HG03575 (cell line): Measurements from ENCODE around the gene GGT5.
"Not testable (repeated sequence)": the region's sequence is repeated elsewhere in the genome, so short reads cannot be mapped to it uniquely, and the experiment has no call there.

Experiments
- ATAC-seq: cut with Tn5 transposase; IDR thresholded peaks from one replicate; pipeline ENCODE4 v1.9.1; 2021; ENCODE audit not compliant: unreplicated experiment, insufficient number of reproducible peaks, low FRiP score; ENCODE audit errors: extremely low read depth

Gene GGT5

DNA sequence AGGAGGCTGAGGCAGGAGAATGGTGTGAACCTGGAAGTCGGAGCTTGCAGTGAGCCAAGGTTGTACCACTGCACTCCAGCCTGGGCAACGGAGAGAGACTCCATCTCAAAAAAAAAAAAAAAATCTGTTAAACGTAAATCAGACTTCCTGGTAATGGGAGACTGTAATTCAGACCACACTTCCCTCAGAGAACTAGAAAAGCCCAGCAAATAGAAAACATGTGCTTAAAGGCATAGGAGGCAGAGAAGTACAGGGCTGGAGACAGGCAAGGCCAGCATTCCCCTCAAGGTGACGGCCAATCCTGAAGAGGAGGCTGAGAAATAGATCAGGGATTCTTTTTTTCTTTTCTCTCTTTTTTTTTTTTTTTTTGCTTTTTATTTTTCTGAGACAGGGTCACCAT is 8.2 kb downstream of the GGT5 start:
- ATAC-seq, result no peak

DNA sequence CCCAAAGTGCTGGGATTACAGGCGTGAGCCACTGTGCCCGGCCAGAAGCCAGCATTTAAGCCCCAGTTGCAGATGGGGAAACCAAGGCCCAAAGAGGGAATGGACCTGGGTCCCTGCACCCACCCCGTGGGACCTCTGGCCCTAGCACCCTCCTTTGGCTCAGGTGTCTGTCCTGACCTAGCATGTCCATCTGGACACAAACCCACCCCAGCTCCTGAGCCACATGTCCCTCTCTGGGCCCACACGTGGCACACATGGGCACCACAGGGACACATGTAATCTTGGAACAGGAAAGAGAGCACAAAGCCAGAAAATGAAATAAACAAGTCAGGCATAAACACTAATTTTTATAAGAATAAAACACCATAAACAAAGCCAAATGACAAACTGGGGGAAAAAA is 9.6 kb downstream of the GGT5 start:
- no peak for ATAC-seq

DNA sequence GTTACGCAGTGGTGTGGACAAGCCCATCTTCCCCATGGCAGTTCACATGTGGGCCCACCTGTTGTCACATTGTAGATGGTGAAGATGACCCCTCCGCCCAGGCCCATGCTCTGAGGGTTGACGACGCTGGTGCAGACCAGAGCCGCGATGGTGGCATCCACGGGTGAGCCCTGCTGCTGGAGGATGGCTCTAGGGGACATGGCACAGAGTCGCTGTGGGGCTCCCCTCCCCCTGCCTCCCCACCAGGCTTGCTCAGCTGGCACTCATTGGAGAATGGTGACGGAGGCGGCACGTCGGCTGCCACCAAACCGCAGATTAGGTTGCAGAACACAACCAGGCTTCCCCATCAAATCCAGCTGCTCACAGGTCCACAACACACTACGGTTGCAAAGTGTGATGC is 11.1 kb downstream of the GGT5 start:
- ATAC-seq, result no peak

DNA sequence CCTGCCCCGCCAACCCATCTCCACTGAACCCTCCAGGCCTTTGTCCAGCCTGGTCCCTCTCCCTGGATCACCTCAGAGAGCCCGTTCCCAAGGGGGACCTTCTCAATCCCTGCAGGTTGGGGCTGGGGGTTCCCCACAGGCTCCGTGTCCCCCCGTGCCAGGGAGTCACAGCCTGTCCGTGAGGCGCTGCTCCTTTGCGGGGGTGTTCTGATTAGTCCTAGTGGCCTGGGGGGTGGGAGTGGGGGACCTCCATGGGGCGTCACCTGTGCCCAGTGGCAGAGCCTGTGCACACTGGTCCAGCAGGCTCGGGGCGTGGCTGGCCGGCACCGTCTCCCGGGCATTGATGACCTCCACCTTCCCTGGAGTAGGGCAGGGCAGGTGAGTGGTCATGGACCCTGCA is 11.6 kb downstream of the GGT5 start:
- ATAC-seq, result no peak

DNA sequence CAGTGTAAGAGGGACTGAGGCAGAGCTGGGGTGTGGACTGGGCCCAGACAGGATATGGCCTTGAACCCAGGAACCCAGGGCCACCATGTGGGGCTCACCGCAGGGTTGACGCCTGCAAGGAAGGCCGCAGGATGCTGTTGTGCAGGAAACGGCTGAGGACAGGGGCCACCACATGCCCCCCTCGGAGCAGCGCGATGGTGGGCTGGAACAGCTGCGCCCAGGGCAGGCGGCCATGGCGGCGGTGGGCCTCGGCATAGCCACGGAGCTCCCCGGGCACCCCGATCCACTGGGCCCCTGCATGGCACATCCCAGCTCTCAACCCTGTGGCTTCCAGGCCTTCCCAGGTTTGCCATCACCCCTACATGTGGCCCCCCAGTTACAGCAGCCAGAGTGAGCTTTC is 12.2 kb downstream of the GGT5 start:
- ATAC-seq, result no peak

DNA sequence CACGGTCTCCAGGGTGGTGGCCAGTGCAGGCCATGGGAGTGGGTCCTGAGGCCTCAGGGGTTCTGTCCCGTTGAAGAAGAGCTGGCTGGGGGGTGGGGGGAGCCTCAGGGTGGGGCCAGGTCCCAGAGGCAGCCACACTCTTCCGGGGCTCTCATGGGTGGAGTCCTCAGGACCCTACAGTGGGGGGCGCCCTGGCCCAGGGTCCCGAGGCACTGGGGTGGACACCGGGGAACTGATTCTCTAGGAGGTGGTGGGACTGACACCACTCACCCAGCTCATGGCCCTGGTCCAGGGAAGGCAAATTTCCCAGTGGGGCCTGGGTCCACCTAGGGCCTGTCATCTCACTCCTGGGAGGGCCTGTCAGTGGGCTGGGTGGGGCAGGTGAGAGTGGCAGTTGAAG is 12.8 kb downstream of the GGT5 start:
- no peak for ATAC-seq

DNA sequence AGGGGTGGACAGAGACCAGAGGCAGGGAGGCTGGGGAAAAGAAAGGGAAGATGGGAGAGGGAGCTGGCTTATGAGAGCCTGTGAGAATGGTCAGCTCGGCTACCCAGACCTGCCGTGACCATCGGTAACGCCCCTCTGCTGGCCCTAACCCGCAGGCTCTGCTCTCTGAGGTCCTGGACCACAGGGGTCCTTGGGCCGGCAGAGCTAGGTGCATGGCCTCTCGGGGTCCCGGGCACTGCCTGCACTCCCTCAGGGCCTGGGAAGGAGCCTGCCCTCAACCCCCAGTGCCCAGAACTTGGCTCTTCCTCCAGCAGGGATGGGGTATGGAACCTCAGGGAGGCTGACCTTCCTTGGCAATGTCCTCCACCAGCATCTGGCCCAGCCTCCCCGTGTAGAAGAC is 13.2 kb downstream of the GGT5 start:
- ATAC-seq, result no peak

DNA sequence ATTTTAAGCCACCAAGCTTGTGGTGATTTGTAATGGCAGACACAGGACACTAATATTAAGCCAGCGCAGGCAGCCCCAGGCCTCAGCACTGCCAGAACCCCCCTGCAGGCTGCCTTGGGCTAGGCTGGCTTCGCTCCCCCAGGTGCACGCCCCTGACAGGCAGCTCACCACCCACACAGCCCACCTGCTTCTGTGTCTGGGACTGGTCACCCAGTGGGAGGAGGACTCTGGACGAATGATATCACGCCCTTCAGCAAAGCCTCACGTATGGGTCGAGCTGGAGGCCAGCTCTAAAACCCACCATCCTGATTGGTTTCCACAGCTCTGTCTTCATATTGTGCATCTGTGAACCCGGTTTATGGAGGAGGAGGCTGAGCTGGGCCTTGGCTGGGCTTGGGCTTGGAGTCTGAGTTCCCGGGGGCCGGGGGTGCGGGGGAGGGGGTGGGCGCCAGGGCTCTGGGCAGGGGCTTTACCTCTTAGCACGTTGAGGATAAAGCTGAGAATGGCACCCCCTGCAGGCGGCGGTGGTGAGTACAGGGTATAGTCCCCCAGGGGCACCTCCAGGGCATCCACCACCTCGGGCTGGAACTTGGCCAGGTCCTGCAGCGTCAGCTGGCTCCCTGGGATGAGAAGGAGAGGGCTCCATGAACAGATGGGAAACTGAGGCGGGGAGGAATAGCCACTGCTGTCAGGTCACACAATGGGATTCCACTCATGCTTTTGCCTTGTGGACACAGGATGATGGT is 13.8 kb downstream of the GGT5 start:
- no peak for ATAC-seq

DNA sequence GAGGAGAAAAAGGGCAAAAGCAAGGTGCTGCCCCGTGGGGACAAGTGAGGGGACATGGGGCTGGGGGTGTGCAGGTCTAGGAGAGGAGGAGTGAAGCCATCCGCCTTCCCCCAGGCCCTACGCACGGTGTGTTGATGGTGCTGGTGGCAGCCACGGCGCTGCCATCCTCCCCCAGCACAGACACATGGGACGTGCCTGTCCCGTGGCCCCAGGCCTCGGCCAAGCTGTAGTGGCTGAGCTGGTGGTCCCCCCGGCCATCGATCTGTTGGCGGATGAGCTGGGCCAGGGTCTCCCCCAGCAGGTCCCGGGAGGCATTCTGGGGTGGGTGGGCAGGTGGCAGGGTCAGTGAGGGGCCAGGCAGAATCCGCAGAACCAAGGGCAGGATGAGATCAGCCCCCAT is 18.9 kb downstream of the GGT5 start:
- no peak for ATAC-seq

DNA sequence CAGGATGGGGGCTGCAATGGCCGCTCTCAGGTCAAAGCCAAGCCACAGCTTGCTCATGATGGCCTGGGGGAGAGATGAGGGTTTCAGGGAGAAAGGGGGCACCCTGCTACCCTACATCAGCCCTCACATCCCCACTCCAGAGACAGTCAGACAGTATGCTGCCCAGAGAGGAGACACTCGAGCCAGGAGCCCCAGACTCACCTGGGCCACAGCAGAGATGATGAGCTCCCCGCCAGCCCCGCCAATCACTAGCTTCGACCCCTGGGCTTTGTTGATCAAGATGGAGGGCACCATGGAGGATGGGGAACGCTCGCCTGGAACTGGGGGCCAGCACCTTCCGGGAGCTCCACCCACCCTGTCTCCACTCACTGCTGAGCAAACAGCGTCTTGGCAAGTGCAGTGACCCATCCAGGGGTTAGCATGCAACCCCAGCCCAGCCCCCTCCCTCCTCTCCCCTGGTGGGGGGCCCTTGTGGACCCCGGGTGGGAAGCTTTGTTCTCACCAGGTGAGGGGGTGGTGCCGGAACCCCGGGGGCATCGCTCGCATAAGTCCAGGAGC is 19.8 kb downstream of the GGT5 start:
- no peak for ATAC-seq

DNA sequence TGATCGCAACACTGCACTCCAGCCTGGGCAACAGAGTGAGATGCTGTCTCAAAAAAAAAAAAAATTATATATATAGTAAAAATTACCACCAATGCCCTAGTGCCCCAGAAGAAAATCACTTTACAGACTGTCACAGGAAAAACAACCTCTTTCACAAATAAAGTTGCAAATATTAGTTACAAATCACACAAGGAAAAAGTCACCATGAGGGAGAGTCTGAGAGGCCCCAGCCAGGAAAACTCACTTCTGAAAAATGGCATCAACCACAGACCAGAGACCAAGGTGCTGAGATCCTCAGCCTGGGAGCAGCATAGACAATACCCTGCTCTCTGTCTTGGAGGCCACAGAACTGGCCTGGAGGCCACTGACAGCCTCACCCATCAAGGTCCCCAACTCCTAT is 20.4 kb downstream of the GGT5 start:
- ATAC-seq, result no peak

DNA sequence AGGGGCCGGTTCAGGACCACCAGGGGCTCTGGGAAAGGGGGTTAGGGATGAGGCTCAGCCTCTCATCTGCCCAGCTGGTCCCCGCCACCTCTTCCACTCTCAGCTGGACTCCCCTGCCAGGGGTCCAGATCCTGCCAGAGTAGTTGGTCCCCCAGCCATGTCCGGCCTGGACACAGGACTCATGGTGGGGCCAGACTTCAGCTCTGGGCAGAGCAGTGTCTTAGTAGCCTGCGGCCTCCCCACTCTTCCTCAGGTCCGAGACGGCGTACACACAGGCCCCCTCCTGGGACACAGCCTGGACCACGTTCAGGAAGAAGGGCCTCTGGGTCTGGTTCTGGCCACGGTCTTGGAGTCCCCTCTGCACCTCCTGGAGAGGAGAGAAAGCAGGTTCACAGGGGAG is 25.1 kb downstream of the GGT5 start:
- no peak for ATAC-seq

DNA sequence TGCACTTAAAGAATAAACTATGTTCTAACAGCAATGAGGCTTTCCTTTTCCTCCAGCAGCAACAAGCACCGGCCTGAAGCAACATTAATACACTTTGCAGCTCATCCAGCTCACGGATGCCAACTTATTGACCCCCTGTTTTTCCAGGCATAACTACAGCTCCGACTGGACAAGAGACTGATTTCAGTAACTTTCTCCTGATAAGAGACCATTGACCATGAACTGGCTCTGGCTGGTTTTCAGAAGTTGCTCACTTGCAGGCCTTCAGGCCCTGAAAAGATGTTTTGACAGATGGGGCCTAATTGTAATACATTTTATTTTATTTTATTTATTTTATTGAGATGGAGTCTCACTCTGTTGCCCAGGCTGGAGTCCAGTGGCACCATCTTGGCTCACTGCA is 27.5 kb downstream of the GGT5 start:
- no peak for ATAC-seq

DNA sequence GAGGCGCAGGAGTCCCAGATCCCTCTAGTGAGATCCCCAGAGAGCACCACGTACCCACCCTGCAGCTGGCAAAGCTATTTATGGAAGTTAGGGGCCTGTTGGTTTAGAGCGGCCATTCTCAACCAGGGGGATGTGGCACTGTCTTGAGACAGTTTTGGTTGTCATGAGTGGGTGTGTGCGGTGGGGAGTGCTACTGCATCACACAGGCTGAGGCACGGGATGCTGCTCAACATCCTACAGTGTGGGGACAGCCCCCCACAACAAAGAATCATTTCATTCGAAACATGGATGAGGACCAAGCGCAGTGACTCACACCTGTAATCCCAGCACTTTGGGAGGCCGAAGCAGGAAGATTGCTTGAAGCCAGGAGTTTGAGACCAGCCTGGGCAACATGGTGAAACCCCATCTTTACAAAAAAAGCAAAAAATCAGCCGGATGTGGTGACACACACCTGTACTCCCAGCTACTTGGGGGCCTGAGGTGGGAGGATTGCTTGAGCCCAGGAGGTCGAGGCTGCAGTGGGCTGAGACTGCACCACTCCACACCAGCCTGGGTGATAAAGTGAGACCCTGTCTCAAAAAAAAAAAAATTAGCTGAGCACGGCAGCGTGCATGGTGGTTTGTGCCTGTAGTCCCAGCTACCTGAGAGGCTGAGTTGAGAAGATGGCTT is 28.2 kb downstream of the GGT5 start:
- ATAC-seq, result no peak

DNA sequence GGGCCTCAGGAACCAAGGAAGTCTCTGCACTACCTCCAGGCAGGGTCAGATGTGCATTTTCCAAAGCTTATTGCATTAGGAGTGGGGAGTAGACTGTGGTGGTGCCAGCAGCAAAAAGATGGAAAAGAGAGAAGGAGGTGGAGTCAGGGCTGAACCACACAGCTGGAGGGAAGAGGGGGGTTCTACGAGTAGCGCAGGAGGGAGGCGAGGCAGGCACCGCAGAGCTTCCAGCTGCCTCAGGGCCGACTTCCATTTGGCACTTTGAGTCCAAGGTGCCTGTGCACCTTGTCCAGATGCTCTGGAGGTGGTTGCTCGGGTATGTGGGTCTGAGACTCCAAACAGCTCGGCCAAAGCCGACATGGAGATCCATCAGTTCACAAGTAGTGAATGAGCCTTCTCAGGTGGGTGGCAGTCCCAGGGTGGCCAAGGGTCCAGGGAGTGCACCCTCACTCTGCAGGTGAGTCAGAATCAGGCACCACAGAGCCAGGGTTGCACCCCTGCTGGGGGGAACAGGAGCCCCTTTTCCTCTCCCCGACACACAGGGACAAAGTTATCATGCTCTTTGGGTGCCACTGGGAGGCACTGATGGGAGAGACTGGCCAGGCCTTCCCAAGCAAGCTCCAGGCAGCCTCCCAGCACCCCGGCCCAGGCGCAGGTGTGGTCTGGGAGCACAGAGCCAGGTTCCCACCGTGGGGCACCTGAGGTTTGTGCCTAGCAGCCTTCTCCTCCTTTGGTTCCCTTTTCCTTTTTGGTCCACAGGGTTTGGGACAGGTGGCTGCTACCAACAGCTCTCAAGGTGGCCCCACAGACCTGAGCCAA is 30.2 kb downstream of the GGT5 start:
- ATAC-seq, result no peak

DNA sequence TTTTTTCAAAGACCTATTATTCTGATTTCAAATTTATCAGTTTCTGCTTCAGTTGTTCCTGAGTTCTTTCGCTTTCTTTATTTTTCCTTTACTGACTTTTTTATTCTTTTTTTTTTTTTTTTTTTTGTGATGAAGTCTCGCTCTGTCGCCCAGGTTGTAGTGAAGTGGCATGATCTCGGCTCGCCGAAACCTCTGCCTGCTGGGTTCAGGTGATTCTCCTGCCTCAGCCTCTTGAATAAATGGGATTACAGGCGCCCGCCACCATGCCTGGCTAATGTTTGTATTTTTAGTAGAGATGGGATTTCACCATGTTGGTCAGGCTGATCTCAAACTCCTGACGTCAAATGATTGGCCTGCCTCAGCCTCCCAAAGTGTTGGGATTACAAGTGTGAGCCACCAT is 31.8 kb downstream of the GGT5 start:
- not testable (repeated sequence) for ATAC-seq

DNA sequence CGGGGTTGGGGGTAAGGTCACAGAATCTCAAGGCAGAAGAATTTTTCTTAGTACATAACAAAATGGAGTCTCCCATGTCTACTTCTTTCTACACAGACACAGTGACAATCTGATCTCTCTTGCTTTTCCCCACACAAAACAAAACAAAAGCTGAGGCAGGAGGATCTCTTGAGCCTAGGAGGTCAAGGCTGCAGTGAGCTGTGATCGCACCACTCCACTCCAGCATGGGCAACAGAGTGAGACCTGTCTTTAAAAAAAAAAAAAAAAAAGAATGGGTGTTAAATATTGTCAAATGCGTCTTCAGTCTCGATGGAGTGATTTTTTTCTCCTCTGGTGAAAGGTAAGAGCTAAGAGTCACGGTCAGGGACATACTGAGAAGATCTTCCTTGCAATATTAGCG is 33.2 kb downstream of the GGT5 start:
- ATAC-seq, result not testable (repeated sequence)

DNA sequence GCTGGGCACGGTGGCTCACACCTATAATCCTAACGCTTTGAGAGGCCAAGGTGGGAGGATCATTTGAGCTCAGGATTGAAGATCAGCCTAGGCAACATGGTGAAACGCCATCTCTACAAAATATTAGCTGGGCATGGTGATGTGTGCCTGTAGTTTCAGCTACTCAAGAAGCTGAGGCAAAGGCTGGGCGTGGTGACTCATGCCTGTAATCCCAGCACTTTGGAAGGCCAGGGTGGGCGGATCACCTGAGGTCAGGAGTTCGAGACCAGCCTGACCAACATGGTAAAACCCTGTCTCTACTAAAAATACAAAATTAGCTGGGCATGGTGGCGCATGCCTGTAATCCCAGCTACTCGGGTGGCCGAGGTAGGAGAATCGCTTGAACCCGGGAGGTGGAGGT is 34.5 kb downstream of the GGT5 start:
- not testable (repeated sequence) for ATAC-seq

DNA sequence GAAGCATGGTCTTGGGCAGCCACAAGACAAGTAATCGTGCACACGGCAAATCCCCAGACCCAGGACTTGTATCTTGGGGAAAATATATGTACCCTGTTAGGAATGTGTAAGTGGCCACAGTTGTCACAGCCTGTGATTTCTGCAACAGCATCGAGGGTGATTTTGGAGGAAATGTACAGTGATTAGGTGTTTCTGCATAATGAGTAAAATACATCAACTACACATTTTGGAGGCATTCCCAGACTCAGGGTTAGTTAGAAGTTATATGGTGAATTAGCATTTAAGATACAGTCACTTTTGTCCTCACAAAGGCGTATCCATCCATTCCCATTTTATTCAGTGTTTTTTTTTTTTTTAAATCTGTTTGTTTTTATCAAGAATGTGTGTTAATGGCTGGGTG is 35.2 kb downstream of the GGT5 start:
- no peak for ATAC-seq

DNA sequence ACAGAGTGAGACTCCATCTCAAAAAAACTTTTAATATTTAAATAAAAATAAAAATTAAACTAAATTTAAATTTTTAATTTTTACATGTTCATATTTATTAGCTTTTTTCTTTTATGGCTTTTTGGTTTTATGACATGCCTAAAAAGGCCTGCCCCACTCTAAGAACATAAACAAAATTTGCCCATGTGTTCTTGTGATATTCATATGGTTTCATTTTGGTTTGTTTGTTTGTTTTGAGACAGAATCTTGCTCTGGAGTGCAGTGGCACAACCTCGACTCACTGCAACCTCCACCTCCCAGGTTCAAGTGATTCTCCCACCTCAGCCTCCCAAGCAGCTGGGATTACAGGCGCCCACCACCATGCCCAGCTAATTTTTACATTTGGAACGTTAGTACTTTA is 35.9 kb downstream of the GGT5 start:
- no peak for ATAC-seq
